Measurements from ENCODE around the gene ZAP70. TPM values are rescaled to one million over a fixed set of nuclear protein-coding genes. Genes with fewer than 3 reads are reported as not detected.

ZAP70 gene
- total and polyA plus RNA-seq, 2 donors (not counting 3 experiments of a cell fraction or from before 2014, with no cell fraction given) = 0.14 TPM; not detected in 1

DNA sequence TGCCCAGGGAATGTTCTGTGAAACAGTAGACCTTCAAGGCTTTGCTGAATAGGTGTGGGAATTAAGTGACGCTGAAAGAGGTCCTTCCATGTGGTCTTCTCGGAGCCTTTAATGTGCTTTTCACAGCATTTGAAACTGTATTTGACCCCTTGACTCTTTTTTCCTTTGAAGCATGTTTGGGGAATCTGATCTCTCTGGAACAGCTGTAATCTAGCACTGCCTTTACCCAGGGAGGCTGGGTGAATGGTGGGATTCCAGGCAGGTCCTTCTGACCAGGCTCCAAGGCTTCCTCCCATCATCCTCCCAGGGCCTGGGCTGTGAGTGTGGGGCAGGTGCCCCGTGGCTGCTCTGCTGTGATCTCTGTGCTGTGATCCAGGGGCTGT, 4.2 kb downstream of the ZAP70 start:
- Histone ChIP-seq H3K4me2 (ENCODE audit: insufficient read depth, low read length) (no peak overlapping the region), H3K4me3 (replicated peaks in 1 of 3; ENCODE audit: insufficient read depth in 1 of 3, low read depth in 1 of 3, low read length in 3 of 3) (no peak overlapping the region), H2AFZ (ENCODE audit: low read depth, low read length) (no peak overlapping the region), H3K27ac (ENCODE audit: insufficient read depth, low read depth, low read length) (no peak overlapping the region), H3K9me1 (replicated peaks; ENCODE audit: control insufficient read depth, extremely low read depth, insufficient read depth, low read length) (no peaks in the 10 kb centered on the region), H3K9me3 (replicated peaks; ENCODE audit: control insufficient read depth, insufficient read depth, low read length) (no peaks in the 10 kb centered on the region), H3K79me2 (ENCODE audit: control insufficient read depth, insufficient read depth, low read length) (no peaks in the 10 kb centered on the region), H3K4me1 (ENCODE audit: control insufficient read depth, extremely low read depth, insufficient read depth, low read length) (no peaks in the 10 kb centered on the region), H3K27me3 (ENCODE audit: control insufficient read depth in 2 of 2, insufficient read depth in 2 of 2, low read length in 2 of 2) (no peaks in the 10 kb centered on the region), H3K36me3 (ENCODE audit: control insufficient read depth in 2 of 2, extremely low read depth in 1 of 2, insufficient read depth in 2 of 2, low read length in 2 of 2) (no peaks in the 10 kb centered on the region), H3K9ac (replicated peaks; ENCODE audit: extremely low read depth, insufficient read depth, low read length) (no peak overlapping the region), H4K20me1 (replicated peaks; ENCODE audit: control insufficient read depth, extremely low read depth, insufficient read depth, low read length) (no peaks in the 10 kb centered on the region)
- TF ChIP-seq, protein P1, sequence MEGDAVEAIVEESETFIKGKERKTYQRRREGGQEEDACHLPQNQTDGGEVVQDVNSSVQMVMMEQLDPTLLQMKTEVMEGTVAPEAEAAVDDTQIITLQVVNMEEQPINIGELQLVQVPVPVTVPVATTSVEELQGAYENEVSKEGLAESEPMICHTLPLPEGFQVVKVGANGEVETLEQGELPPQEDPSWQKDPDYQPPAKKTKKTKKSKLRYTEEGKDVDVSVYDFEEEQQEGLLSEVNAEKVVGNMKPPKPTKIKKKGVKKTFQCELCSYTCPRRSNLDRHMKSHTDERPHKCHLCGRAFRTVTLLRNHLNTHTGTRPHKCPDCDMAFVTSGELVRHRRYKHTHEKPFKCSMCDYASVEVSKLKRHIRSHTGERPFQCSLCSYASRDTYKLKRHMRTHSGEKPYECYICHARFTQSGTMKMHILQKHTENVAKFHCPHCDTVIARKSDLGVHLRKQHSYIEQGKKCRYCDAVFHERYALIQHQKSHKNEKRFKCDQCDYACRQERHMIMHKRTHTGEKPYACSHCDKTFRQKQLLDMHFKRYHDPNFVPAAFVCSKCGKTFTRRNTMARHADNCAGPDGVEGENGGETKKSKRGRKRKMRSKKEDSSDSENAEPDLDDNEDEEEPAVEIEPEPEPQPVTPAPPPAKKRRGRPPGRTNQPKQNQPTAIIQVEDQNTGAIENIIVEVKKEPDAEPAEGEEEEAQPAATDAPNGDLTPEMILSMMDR (IDR thresholded peaks at IDR 0.05; ENCODE audit: extremely low read depth in 1 of 2, insufficient read depth in 1 of 2, low read depth in 1 of 2, low read length in 2 of 2) = no peak
- TF ChIP-seq POLR2AphosphoS5 (IDR thresholded peaks at IDR 0.05; ENCODE audit: insufficient read depth, low read depth, low read length) = no peak
- no peak for TF ChIP-seq EZH2 (IDR thresholded peaks at IDR 0.05; ENCODE audit: borderline replicate concordance, low read depth, low read length, severe bottlenecking)
- TF ChIP-seq, protein P2, sequence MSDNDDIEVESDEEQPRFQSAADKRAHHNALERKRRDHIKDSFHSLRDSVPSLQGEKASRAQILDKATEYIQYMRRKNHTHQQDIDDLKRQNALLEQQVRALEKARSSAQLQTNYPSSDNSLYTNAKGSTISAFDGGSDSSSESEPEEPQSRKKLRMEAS (IDR thresholded peaks at IDR 0.05; ENCODE audit: insufficient read depth, insufficient read length) = no peak
- no peak for TF ChIP-seq FOS (IDR thresholded peaks at IDR 0.05; ENCODE audit: borderline replicate concordance, insufficient read depth, low read length)
- no peak for TF ChIP-seq POLR2A (IDR thresholded peaks at IDR 0.05; ENCODE audit: low read depth, low read length)
- TF ChIP-seq MYC (IDR thresholded peaks at IDR 0.05; ENCODE audit: low read depth, low read length) = no peak
- TF ChIP-seq GATA2 (IDR thresholded peaks at IDR 0.05; ENCODE audit: insufficient read depth, insufficient read length, low read depth, low read length) = no peak
- TF ChIP-seq JUN (IDR thresholded peaks at IDR 0.05; ENCODE audit: borderline replicate concordance, insufficient read depth, insufficient read length, low read depth) = no peak
- ChIA-PET POLR2A (no interaction called here), CTCF (interaction anchor here (1.2 kb wide), 1 partner anchor 24 kb away, joined by 4 read pairs; no protein-coding TSS in a partner anchor)
- BruUV-seq (replicated peaks) = no TSS peak
- no peak for FAIRE-seq
- intact Hi-C loops (cut with micrococcal nuclease) = no loop called here
- dilution Hi-C loops (cut with MboI; ENCODE audit: extremely low pct_ligation_motif_present, low sequenced_read_pairs) = no loop called here
- DNase-seq (ENCODE audit: low read depth, low spot score) = no peak
